GM18499 (cell line): ENCODE results near the gene SMAD5.

Source experiments
- ATAC-seq: cut with Tn5 transposase; IDR thresholded peaks from one replicate; pipeline ENCODE4 v1.9.1; 2021; ENCODE audit warnings: moderate number of reproducible peaks; ENCODE audit not compliant: insufficient read depth, unreplicated experiment

SMAD5 gene

GRCh38 chr5:136153581-136154236 is 21.1 kb downstream of the SMAD5 start:
- no peak for ATAC-seq

GRCh38 chr5:136155078-136155477 is 22.4 kb downstream of the SMAD5 start:
- no peak for ATAC-seq

- ATAC-seq: no peak
Observed at GRCh38 chr5:136155761-136156160, 23.1 kb downstream of the SMAD5 start.

GRCh38 chr5:136157514-136157913 is 24.9 kb downstream of the SMAD5 start:
- no peak for ATAC-seq

GRCh38 chr5:136159457-136159856 is 26.8 kb downstream of the SMAD5 start:
- ATAC-seq: no peak

GRCh38 chr5:136162008-136162407 is 29.4 kb downstream of the SMAD5 start:
- ATAC-seq: no peak

GRCh38 chr5:136164226-136164625 is 31.6 kb downstream of the SMAD5 start:
- no peak for ATAC-seq

GRCh38 chr5:136166909-136167308 is 34.3 kb downstream of the SMAD5 start:
- no peak for ATAC-seq

GRCh38 chr5:136169218-136169617 is 36.6 kb downstream of the SMAD5 start:
- ATAC-seq: no peak

- ATAC-seq: peak; percentile 63
Observed at GRCh38 chr5:136174021-136174659, 41.5 kb downstream of the SMAD5 start.

GRCh38 chr5:136182618-136183017 is 50.0 kb downstream of the SMAD5 start:
- ATAC-seq: no peak

- no peak for ATAC-seq
Observed at GRCh38 chr5:136185974-136186665, 53.5 kb downstream of the SMAD5 start.

GRCh38 chr5:136186796-136187195 is 54.2 kb downstream of the SMAD5 start:
- ATAC-seq: no peak

- no peak for ATAC-seq
Observed at GRCh38 chr5:136188859-136189258, 56.2 kb downstream of the SMAD5 start.

- ATAC-seq: no peak
Observed at GRCh38 chr5:136190091-136190720, 57.6 kb downstream of the SMAD5 start.

- ATAC-seq: no peak
Observed at GRCh38 chr5:136190904-136191303, 58.3 kb downstream of the SMAD5 start.

GRCh38 chr5:136191304-136192014 is 58.8 kb downstream of the SMAD5 start:
- no peak for ATAC-seq

- no peak for ATAC-seq
Observed at GRCh38 chr5:136192015-136192525, 59.4 kb downstream of the SMAD5 start.

GRCh38 chr5:136192526-136193321 is 60.1 kb downstream of the SMAD5 start, which contains the start of gene SMIM32:
TSS of gene SMIM32 (minus strand) at chr5:136193162. CDS start at chr5:136192524, 638 bp downstream.
- no peak for ATAC-seq
